Activated T-cell treated with anti-CD3 and anti-CD28 coated beads, Interleukin-2, amount 50 U/mL, for 4 hours (primary cell): ENCODE data around the gene USP7. TPM values are rescaled to one million over a fixed set of nuclear protein-coding genes. Genes with fewer than 3 reads are reported as not detected.
"Not testable (repeated sequence)": the region's sequence is repeated elsewhere in the genome, so short reads cannot be mapped to it uniquely, and the experiment has no call there.

Experiments
- ATAC-seq, 2 donors: fragments of 200-7000 bp; cut with Tn5 transposase; one replicate each; pipeline ENCODE4 v1.10.0; 2021
- DNase-seq: peaks from one replicate; pipeline ENCODE4 v3.0.0-alpha.2; 2020
- H3K27me3 Mint-ChIP-seq: one replicate; pipeline ENCODE4 v1.8.0; 2021; ENCODE audit warnings: low read depth, mixed read lengths
- H3K36me3 Mint-ChIP-seq: one replicate; pipeline ENCODE4 v1.8.0; 2022; ENCODE audit warnings: mixed read lengths; ENCODE audit not compliant: insufficient read depth
- H3K4me1 Mint-ChIP-seq: one replicate; pipeline ENCODE4 v1.8.0; 2021; ENCODE audit warnings: low read depth, mixed read lengths
- H3K4me3 Mint-ChIP-seq: one replicate; pipeline ENCODE4 v1.8.0; 2021; ENCODE audit warnings: mild to moderate bottlenecking, moderate library complexity, mixed read lengths
- H3K9me3 Mint-ChIP-seq: one replicate; pipeline ENCODE4 v1.8.0; 2021; ENCODE audit warnings: mixed read lengths
- total RNA-seq, 3 donors: library from RNA; stranded (reverse); gene quantifications; one replicate each; pipeline ENCODE4 v1.2.1, GENCODE V29; 2021

The USP7 gene
- total RNA-seq, 3 donors from 2014 or later, result 189 to 210 (median 196) TPM

DNA sequence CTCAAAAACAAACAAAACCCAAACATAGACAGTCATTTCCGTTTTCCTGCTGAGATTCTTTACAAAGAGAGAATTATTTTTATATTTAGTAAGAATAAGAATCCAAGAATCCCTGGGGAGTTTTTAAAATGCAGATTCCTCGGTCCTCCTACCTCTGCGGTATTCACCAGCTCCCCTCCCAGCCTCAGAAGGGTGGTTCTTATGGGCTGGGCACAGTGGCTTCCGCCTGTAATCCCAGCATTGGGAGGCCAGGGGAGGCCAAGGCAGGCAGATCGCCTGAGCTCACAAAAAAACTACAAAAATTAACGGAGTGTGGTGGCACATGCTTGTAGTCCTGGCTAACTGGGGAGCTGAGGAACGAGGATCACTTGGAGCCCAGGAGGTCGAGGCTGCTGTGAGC is 26.7 kb upstream of the USP7 start:
- no peaks in the 10 kb centered on the region for H3K36me3 Mint-ChIP-seq
- ATAC-seq (no peak), DNase-seq (no peak)
- H3K9me3 Mint-ChIP-seq, result no peaks in the 10 kb centered on the region
- no peaks in the 10 kb centered on the region for H3K4me1 Mint-ChIP-seq
- no peak overlapping the region for H3K4me3 Mint-ChIP-seq
- H3K27me3 Mint-ChIP-seq, result no peaks in the 10 kb centered on the region

DNA sequence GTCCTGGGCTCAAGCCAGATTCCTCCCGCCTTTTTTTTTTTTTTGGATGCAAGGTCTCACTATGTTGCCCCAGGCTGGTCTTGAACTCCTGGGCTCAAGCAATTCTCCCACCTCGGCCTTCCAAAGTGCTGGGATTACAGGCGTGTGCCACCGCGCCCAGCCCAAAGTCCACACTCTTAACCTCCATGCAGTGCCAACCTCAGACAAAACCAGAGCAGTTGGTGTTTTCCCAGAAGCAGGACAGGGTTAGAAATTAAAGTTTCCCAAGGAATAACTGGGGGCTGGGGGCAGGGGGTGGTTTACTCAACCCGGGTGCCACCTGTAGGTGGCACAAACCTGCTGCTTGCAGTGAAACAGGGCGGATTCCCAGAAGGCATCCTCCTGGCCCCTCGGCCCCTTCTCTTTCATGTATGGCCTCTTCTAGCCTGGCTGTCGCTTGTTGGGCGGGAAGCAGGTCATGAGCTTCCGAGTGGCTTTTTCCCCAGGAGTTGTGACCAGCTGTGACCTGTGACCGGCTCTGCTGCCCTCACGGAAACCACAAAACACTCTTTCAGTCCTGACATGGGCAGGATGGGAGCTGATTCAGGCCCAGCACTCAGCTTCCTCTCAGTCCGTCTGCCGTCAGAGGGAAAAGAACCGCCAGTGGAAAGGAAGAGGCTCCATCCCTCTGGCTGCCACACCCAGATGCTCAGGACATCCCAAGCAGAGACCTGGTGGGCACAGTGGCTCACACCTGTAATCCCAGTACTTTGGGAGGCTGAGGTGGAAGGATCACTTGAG is 25.6 kb upstream of the USP7 start:
- H3K4me1 Mint-ChIP-seq, result no peaks in the 10 kb centered on the region
- H3K27me3 Mint-ChIP-seq, result no peaks in the 10 kb centered on the region
- DNase-seq (no peak), ATAC-seq (no peak)
- no peaks in the 10 kb centered on the region for H3K36me3 Mint-ChIP-seq
- no peaks in the 10 kb centered on the region for H3K9me3 Mint-ChIP-seq
- no peak overlapping the region for H3K4me3 Mint-ChIP-seq

DNA sequence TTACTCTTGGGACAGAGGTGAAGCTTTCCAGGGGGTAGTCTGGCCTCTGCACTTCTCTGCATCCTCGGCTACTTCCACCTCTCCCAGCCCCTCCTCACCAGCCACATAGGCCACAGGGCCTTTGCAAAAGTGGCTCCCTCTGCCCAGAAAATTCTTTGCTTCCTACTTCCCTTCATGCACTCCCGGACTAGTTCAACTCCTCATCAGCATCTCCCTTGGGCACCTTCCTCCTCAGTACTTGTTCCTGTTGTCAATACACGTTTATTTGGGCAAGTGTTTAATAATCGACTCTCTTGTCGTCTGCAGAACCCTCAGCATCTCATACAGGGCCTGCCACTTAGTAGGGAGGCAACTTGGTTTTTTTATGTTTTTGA is 23.1 kb upstream of the USP7 start:
- no peak for ATAC-seq
- Mint-ChIP-seq H3K36me3 (no peaks in the 10 kb centered on the region), H3K4me3 (no peak overlapping the region), H3K4me1 (no peaks in the 10 kb centered on the region), H3K27me3 (no peaks in the 10 kb centered on the region), H3K9me3 (no peaks in the 10 kb centered on the region)
- DNase-seq, result no peak

DNA sequence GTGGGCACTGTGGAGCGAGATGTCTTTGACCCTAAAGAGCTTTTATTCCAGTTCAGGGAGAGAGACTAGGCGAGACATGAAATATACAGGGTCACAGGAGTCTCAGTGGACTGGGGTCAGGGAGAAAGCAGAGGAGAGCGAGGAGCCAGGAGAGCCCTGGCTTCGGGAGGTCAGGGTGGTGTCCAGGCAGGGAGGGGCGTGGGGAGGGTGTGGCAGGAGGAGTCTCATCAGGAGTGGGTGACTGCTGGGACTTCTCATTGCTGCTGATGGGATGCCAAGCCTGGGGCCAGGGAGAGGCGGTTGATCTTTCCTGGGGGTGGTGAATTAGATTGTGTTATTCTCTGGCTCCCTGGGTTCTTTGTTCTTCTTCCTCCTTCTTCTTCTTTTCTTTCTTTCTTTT is 22.4 kb upstream of the USP7 start:
- Mint-ChIP-seq H3K9me3 (no peaks in the 10 kb centered on the region), H3K4me3 (no peak overlapping the region), H3K36me3 (no peaks in the 10 kb centered on the region), H3K4me1 (no peaks in the 10 kb centered on the region), H3K27me3 (no peaks in the 10 kb centered on the region)
- ATAC-seq, result no peak
- no peak for DNase-seq

DNA sequence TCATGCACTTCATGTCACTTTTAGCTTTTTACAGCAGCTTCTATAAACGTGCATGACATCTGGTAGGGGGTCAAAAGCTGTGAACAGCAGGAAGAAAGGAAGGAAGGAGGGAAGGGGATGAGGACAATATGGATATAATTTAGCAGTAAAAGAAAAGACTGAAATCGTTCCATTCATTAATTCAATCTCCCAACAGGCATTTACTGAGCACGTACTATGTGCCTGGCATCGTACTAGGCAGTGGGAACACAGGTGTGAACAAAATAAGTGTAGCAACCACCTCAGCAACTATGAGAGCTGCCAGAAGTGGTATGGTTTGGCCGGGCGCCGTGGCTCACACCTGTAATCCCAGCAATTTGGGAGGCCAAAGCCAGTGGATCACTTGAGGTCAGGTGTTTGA is 19.1 kb upstream of the USP7 start:
- DNase-seq (no peak), ATAC-seq (no peak)
- no peaks in the 10 kb centered on the region for H3K27me3 Mint-ChIP-seq
- no peaks in the 10 kb centered on the region for H3K4me1 Mint-ChIP-seq
- no peaks in the 10 kb centered on the region for H3K36me3 Mint-ChIP-seq
- H3K4me3 Mint-ChIP-seq, result no peak overlapping the region
- no peaks in the 10 kb centered on the region for H3K9me3 Mint-ChIP-seq

DNA sequence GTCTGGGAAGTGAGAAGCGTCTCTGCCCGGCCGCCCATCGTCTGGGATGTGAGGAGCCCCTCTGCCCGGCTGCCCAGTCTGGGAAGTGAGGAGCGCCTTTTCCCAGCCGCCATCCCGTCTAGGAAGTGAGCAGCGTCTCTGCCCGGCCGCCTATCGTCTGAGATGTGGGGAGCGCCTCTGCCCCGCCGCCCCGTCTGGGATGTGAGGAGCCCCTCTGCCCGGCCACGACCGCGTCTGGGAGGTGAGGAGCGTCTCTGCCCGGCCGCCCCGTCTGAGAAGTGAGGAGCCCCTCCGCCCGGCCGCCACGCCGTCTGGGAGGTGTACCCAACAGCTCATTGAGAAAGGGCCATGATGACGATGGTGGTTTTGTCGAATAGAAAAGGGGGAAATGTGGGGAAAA is 18.2 kb upstream of the USP7 start:
- not testable (repeated sequence) for H3K27me3 Mint-ChIP-seq, H3K9me3 Mint-ChIP-seq, DNase-seq, H3K36me3 Mint-ChIP-seq, ATAC-seq, H3K4me3 Mint-ChIP-seq, H3K4me1 Mint-ChIP-seq

DNA sequence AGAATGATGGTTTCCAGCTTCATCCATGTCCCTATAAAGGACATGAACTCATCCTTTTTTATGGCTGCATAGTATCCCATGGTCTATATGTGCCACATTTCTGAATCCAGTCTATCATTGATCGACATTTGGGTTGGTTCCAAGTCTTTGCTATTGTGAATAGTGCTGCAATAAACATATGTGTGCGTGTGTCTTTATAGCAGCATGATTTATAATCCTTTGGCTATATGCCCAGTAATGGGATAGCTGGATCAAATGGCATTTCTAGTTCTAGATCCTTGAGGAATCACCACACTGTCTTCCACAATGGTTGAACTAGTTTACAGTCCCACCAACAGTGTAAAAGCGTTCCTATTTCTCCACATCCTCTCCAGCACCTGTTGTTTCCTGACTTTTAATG is 12.5 kb upstream of the USP7 start:
- H3K27me3 Mint-ChIP-seq, H3K4me3 Mint-ChIP-seq, DNase-seq, H3K9me3 Mint-ChIP-seq, H3K4me1 Mint-ChIP-seq, ATAC-seq, H3K36me3 Mint-ChIP-seq: not testable (repeated sequence)

DNA sequence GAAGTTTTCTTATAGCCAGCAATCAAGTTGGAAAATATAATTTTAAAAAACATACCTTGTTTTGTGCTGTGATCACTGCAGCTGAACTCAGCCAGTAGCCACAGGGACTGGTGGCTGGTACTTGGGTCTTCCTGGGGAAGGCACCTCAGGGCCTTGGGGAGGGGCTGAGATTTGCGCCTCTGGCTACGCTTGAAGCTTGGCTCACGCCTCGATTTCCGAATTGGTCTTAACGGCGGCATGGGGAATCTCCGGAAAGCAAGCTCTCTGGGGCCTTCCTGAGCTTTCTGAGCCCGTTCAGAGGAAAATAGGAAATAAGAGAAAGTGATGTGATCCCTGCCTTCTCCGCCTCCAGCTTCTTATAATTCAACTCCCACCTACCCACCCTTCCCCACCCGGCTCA is 11.3 kb upstream of the USP7 start:
- Mint-ChIP-seq H3K4me1 (no peaks in the 10 kb centered on the region), H3K27me3 (peaks cover 2% of the 10 kb centered on the region), H3K36me3 (no peaks in the 10 kb centered on the region), H3K4me3 (no peak overlapping the region), H3K9me3 (no peaks in the 10 kb centered on the region)
- DNase-seq (no peak), ATAC-seq (no peak)

DNA sequence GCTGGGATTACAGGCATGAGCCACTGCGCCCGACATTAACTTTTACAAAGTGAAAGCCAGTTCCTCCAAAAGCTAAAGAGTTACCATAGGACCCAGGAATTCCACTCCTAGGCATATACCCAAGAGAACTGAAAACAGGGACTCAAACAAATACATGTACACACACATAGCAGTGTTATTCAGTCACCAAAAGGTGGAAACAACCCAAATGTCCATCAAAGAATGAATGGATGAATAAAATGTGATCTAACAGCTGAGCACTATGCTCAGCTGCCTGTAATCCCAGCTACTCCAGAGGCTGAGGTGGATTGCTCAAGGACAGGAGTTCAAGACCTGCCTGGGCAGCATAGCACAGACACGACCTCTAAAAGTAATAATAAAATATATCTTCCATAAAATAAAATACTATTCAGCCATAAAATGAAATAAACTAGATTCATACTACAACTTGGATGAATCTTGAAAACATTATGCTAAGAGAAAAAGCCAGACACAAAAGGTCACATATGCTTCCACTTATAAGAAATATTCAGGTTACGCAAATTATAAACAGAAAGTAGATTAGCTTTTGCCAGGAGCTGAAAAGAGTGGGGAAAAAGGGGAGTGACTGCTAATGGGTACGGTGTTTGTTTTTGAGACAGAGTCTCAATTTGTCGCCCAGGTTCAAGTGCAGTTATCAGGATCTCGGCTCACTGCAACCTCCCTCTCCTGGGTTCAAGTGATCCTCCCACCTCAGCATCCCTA is 9.3 kb upstream of the USP7 start:
- Mint-ChIP-seq H3K9me3 (no peaks in the 10 kb centered on the region), H3K4me1 (no peaks in the 10 kb centered on the region), H3K4me3 (no peak overlapping the region), H3K36me3 (no peaks in the 10 kb centered on the region), H3K27me3 (peaks cover 2% of the 10 kb centered on the region)
- no peak for ATAC-seq
- no peak for DNase-seq

DNA sequence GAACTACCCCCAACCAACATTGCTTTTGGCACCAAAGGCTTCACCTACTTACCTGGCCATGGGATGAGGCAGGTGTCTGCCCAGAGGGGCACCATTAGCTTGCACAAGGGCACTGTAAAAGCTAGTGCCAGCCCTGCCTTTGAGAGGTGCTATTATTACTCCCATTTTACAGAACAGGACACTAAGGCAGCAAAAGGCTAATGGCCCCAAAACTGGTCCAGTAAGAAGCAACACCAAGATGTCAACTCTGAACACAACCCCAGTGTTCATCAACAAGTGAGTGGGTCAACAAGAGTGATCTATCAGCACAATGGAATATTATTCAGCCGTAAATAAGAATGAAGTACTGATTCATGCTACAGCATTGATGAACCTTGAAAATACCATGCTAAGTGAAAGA is 7.7 kb upstream of the USP7 start:
- Mint-ChIP-seq H3K9me3 (no peaks in the 10 kb centered on the region), H3K27me3 (peaks cover 2% of the 10 kb centered on the region), H3K36me3 (no peaks in the 10 kb centered on the region), H3K4me3 (no peak overlapping the region), H3K4me1 (no peaks in the 10 kb centered on the region)
- DNase-seq (no peak), ATAC-seq (no peak)

DNA sequence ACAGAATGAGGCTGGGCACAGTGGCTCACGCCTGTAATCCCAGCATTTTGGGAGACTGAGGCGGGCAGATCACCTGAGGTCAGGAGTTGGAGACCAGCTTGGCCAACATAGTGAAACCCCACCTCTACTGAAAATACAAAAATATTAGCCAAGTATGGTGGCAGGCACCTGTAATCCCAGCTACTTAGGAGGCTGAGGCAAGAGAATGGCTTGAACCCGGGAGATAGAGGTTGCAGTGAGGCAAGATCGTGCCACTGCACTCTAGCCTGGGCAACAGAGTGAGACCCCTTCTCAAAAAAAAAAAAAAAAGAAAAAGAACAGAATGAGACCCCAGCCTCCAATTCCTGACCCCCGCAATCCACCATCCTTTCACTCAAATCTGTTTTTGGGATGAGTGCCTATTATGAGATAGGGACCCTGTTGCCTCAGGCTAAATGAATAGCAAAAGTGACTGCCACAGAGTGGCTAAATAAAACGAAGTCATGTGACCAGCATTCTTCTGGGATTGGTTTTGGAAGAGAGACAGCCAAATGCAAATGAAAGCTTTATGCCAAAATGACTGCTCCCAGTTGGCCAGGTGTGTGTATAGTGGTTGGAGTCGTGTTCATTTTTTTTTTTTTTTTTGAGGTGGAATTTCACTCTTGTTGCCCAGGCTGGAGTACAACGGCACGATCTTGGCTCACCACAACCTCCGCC is 5.6 kb upstream of the USP7 start:
- not testable (repeated sequence) for H3K4me3 Mint-ChIP-seq, H3K4me1 Mint-ChIP-seq, DNase-seq, H3K9me3 Mint-ChIP-seq, H3K27me3 Mint-ChIP-seq, H3K36me3 Mint-ChIP-seq, ATAC-seq

DNA sequence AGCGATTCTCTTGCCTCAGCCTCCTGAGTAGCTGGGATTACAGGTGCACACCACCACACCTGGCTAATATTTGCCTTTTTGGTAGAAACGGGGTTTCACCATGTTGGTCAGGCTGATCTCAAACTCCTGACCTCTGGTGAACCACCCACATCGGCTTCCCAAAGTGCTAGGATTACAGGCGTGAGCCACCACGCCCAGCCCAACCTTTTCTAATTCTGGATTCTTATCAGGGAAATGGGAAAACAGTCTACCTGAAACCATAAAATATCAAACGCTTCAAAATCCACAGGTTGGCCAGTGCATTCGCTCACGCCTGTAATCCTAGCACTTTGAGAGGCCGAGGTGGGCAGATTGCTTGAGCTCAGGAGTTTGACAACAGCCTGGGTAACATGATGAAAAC is 4.3 kb upstream of the USP7 start:
- not testable (repeated sequence) for H3K36me3 Mint-ChIP-seq, H3K27me3 Mint-ChIP-seq, ATAC-seq, H3K4me3 Mint-ChIP-seq, DNase-seq, H3K4me1 Mint-ChIP-seq, H3K9me3 Mint-ChIP-seq

DNA sequence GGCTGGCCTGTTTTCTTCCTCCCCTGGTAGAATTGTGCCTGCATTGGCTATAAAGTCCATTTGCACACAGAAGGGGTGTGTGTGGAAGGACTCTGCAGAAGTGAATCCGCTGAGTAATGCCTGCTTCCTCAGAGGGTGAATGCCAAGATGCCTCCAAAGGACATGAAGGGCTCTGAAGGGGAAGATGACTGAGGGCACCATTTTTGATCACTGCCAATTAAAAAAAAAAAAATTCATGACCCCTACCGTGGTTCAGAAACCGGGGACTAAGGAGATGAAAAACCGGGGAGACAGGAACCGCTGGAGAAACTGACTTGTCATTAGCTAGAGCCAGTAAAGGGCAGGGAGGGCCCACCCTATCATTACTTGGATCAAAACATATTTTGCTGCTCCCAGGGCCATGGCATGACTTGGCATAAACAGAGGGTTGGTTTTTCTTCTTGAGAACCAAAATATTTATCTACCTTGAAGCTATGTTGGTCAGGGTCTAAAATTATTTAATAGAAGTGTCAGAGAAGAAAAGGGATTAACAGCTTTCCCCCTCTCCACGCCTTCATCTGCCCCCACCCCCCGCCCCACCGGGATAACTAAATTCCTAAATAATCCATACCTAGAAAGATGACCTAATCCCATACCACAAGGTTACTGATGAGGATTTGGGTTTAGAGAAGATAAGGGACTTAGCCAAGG is 3.6 kb upstream of the USP7 start:
- H3K4me1 Mint-ChIP-seq, result peaks cover 2% of the 10 kb centered on the region
- ATAC-seq (no peak), DNase-seq (no peak)
- H3K9me3 Mint-ChIP-seq, result no peaks in the 10 kb centered on the region
- H3K36me3 Mint-ChIP-seq, result peaks cover 1% of the 10 kb centered on the region
- H3K27me3 Mint-ChIP-seq, result no peaks in the 10 kb centered on the region
- no peak overlapping the region for H3K4me3 Mint-ChIP-seq

DNA sequence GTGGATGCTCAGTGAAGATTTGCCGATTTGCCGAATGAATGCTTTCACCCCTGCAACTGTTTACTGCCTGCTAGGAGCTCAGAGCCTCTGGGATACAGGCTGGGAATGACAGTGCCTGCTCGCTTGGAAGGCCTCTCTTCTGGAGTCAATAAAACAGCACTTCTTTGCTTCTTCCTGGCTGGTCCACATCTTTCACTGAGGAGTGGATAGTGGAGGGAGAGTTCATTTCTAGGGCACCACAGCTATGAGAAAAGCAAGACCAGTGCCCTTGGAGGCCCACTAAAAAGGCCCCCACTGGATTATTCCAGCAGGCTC is 3.1 kb upstream of the USP7 start:
- Mint-ChIP-seq H3K4me1 (peaks cover 7% of the 10 kb centered on the region), H3K27me3 (no peaks in the 10 kb centered on the region)
- ATAC-seq, result no peak

More for the DNA sequence above, 3.1 kb upstream of the USP7 start:
- no peak for DNase-seq
- peaks cover 3% of the 10 kb centered on the region for H3K36me3 Mint-ChIP-seq
- H3K9me3 Mint-ChIP-seq, result no peaks in the 10 kb centered on the region
- no peak overlapping the region for H3K4me3 Mint-ChIP-seq
